Stimulated activated CD8-positive, alpha-beta memory T cell treated with anti-CD3 and anti-CD28 coated beads, Interleukin-7, amount 100 ng/mL, for 1 hour (primary cell): ENCODE measurements around the gene DBR1.
A peak's percentile ranks its signal among the peaks of the same experiment; 100 is the strongest.
"Not testable (repeated sequence)": the region's sequence is repeated elsewhere in the genome, so short reads cannot be mapped to it uniquely, and the experiment has no call there.

Experiments
- DNase-seq, 2 donors: peaks; one replicate each; pipeline ENCODE4 v3.0.0-alpha.2; 2020; ENCODE audit warnings: low read depth in 2 of 2

Gene DBR1

GRCh38 chr3:138186803-138187295 is 12.1 kb upstream of the DBR1 start:
- DNase-seq: peak; percentile 77 to 81

- DNase-seq: no peak
Observed at GRCh38 chr3:138186221-138186620, 11.5 kb upstream of the DBR1 start.

DNA sequence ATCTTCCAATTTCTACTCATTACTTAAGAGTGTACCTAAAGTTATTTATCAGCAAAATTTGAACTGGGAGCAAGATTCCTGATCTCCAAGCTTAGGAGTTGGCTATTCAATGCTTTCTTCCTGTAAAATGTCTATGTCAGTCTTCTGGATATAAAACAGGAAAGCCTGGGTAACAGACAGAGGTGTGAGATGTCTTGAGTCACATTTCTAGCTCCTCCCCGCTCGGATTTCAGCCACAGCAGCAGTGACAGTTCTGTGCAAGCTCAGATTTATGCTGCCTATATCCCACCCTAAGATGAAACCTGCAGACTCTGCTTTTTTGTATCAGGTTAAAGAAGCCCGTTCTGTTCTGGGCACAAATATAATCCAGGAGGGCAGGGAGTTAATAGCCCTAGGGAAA is 10.3 kb upstream of the DBR1 start:
- no peak for DNase-seq

GRCh38 chr3:138180375-138181029 is 5.8 kb upstream of the DBR1 start:
- no peak for DNase-seq

GRCh38 chr3:138173769-138174420 is 826 bp downstream of the DBR1 start:
- DNase-seq: no peak

- no peak for DNase-seq
Observed at GRCh38 chr3:138172625-138173024, 2.1 kb downstream of the DBR1 start.

DNA sequence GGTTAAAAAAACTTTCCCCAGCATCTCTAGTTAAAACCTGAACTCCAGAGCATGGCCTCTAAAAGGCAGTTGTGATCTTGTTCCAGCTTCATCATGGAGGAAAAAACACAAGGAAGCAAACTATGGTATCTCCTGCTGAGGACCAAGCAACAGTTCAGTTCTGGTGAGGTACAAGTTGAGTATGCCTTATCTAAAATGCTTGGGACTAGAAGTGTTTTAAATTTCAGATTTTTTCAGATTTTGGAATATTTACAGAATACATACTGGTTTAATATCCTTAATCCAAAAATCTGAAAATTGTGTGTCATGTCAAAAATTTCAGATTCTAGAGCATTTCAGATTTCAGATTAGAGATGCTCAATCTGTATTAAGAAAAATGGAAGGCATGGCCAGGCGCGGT is 9.7 kb downstream of the DBR1 start:
- no peak for DNase-seq

GRCh38 chr3:138157743-138158142 is 17.0 kb downstream of the DBR1 start:
- DNase-seq: no peak

GRCh38 chr3:138154534-138154933 is 20.2 kb downstream of the DBR1 start:
- DNase-seq: no peak

DNA sequence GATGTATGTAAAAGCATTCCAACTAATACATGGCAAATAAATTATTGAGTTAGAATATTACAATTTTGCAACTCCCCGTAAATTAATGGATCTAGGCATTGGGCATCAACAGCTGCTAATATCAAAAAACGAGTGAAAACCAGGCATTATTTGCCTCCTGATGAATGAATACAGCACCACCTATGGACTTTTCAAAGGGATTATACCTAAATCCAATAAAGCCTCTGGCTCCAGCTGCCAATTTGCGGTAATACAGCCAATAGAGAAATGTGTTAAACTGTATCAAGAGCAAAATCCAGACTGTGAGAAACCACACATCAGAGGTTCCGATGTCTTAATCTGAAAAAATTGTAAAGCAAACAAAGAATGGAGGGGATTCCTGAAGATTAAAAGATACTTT is 26.2 kb downstream of the DBR1 start:
- DNase-seq: no peak

DNA sequence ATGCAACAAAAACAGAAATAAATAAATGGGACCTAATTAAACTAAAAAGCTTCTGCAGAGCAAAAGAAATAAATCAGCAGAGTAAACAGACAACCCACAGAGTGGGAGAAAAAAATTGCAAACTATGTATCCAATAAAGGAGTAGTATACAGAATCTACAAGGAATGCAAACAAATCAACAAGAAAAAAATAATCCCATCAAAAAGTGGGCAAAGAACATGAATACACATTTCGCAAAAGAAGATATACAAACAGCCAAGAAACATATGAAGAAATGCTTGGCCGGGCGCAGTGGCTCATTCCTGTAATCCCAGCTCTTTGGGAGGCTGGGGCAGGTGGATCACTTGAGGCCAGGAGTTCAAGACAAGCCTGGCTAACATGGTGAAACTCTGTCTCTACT is 32.5 kb downstream of the DBR1 start:
- DNase-seq: not testable (repeated sequence)

- DNase-seq: no peak
Observed at GRCh38 chr3:138140940-138141339, 33.8 kb downstream of the DBR1 start.

DNA sequence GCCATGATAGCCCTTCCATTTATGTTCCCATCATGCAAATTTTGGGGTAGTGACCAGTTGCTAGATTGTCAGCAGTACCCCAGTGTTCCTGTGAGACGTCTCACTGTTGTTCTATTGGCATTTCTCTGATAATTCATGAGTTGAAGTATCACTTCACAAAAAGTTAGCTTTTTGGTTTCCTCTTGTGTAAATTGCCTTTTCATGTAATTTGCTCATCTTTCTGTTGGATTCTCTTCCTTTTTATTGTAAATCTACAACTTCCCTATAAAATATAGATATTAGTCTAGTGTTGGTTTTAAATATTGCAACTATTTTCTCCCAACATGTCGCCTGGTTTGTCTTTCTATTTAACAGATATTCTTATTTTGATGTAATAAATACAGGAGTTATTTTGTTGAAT is 35.0 kb downstream of the DBR1 start:
- no peak for DNase-seq

DNA sequence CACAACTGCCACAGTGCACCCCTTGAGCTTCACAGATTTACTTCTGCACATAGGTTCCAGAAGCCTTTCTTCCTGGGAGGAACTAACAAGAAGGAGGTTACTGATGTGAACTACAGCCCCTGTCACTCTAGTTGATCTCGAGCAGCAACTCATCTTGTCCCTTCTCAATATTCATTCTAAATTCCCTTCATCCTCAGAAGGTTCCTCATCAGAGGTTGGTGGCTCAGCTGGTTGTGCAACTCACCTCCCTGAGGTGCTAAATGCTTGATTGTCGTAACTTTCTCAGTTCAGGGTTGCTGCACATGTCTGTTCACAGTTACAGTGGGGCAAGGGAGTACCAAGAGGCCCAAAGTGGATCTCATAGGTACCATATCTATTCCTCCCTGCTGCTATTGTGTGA is 36.9 kb downstream of the DBR1 start:
- no peak for DNase-seq

GRCh38 chr3:138136201-138136600 is 38.5 kb downstream of the DBR1 start:
- no peak for DNase-seq

GRCh38 chr3:138135833-138136194 is 38.9 kb downstream of the DBR1 start:
- DNase-seq: no peak

DNA sequence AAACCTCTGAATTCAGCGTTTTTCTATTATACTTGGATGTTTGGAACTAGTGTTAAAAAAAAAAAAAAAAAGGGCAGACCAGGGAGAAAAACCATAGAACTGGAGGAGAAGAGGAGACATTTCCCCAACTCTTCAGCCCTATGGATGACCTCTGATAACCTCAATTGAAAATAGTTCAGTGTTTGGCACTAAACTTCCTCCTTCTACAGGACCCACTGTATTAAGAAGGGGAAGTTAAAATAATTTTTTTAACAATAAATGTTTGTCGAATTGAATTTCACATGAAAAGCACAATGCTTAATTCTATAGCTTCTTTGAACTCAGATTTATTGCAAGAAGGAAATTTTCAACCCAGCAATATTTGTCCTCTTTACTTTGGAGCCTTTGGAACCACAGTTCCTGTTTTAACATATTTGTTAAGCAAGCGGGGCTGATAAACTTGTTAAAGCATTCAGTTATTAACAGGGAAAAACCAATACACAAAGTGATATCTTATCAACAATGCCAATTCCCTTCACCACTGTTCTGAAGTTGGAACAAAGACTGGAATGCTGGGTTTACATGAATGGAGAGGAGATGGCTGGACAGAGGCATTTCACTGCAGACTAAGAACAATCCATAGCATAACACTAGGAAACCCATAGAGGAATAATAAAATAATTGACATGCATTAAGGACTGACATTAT is 39.4 kb downstream of the DBR1 start:
- DNase-seq: no peak

- no peak for DNase-seq
Observed at GRCh38 chr3:138132239-138132638, 42.5 kb downstream of the DBR1 start, which contains the start of gene A4GNT. TSS of gene A4GNT (minus strand) at chr3:138132390. CDS start at chr3:138131256, 1,134 bp downstream.

DNA sequence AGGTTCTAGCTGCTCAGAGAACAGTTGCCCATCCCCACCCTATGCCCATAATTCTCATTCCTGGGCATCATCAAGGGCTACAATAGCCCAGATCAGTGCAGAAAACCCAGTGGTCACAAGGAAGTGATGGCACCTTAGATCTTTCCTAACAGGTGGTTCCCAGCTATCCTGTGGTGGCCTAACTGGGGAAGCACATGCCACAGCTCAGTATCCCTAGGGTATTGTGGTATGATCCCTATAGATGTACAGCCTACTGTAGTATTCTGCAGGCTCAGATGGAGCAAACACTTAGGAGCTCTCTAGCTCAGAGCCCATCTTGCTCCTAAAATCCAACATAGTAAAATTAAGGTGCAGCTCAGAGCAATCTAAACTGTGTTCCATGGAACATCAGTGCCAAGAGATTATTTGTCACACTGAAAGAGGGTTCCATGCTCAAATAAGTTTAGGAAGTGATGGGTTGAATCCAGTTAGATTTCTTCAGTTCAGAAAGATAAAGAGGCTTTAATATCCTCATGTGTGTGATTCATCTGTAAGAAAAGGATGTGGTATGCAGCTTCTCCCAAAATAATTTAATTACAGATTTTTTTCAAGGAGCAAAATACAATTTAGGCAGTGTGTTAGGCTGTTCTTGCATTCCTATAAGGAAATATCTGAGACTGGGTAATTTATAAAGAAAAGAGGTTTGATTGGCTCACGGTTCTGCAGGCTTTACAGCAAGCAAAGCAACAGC is 46.9 kb downstream of the DBR1 start:
- DNase-seq: no peak

- no peak for DNase-seq
Observed at GRCh38 chr3:138125548-138126221, 49.0 kb downstream of the DBR1 start.

- no peak for DNase-seq
Observed at GRCh38 chr3:138124706-138125355, 49.9 kb downstream of the DBR1 start.
